SK-N-SH (cell line): ENCODE measurements around the gene H2AZ2. TPM values are rescaled to one million over a fixed set of nuclear protein-coding genes. Genes with fewer than 3 reads are reported as not detected.
A peak's percentile ranks its signal among the peaks of the same experiment; 100 is the strongest.

Source experiments
- CTCF ChIA-PET: fragments of 300-600, 350-600 bp; formaldehyde crosslinking; extraction: SDS; loops from one replicate; lab custom pipeline; 2021; lab: Yijun Ruan, JAX
- POLR2A ChIA-PET: fragments of 350-600 bp; sonication (Branson Sonifier 250); formaldehyde crosslinking; extraction: SDS; loops from one replicate; lab custom pipeline; 2020; ENCODE audit warnings: antibody characterized with exemption, inconsistent platforms; lab: Yijun Ruan, JAX
- DNase-seq: peaks from one replicate; pipeline ENCODE4 v3.0.0; 2012
- H2AFZ ChIP-seq: fragments of 200-600 bp; sonication (generic); 2 replicates; pipeline ENCODE4 v1.8.1; 2016; ENCODE audit warnings: antibody characterized with exemption, mild to moderate bottlenecking, low read depth
- H3F3A ChIP-seq: fragments of 200-600 bp; sonication (generic); replicated peaks from 2 replicates; pipeline ENCODE3; 2016; ENCODE audit warnings: antibody characterized with exemption, mild to moderate bottlenecking; ENCODE audit not compliant: insufficient read depth
- H3K27ac ChIP-seq, 2 experiments: fragments of 200-500 bp in 1 of 2; fragments of 200-600 bp in 1 of 2; sonication (Bioruptor generic) in 1 of 2; sonication (generic), shearing (Covaris generic) in 1 of 2; 2 replicates each; pipeline versions ENCODE4 v1.5.1 to v1.6.1; 2014 to 2016; ENCODE audit warnings: low read depth in 2 of 2, inconsistent platforms in 1 of 2, low read length in 1 of 2, mild to moderate bottlenecking in 1 of 2, mixed read lengths in 1 of 2
- H3K27me3 ChIP-seq: fragments of 200-600 bp; sonication (generic), shearing (Covaris generic); 2 replicates; pipeline ENCODE4 v1.6.1; 2016; ENCODE audit warnings: mixed run types; ENCODE audit not compliant: insufficient read depth
- H3K36me3 ChIP-seq, 2 experiments: fragments of 200-500 bp in 1 of 2; fragments of 200-600 bp in 1 of 2; sonication (Bioruptor generic) in 1 of 2; sonication (generic) in 1 of 2; replicated peaks in 1 of 2; 2 replicates each; pipeline versions ENCODE3 to v1.5.1; 2014 to 2016; ENCODE audit warnings: low read length in 1 of 2, mild to moderate bottlenecking in 1 of 2; ENCODE audit not compliant: insufficient read depth in 2 of 2, control insufficient read depth in 1 of 2
- H3K4me1 ChIP-seq, 2 experiments: fragments of 200-500 bp in 1 of 2; fragments of 200-600 bp in 1 of 2; sonication (Bioruptor generic) in 1 of 2; sonication (generic), shearing (Covaris generic) in 1 of 2; 2 replicates each; pipeline versions ENCODE4 v1.5.1 to v1.6.1; 2014 to 2016; ENCODE audit warnings: low read depth in 1 of 2, low read length in 1 of 2, mixed run types in 1 of 2; ENCODE audit not compliant: insufficient read depth in 2 of 2, control insufficient read depth in 1 of 2
- H3K4me2 ChIP-seq: fragments of 200-600 bp; sonication (generic), shearing (Covaris generic); 2 replicates; pipeline ENCODE4 v1.6.1; 2017; ENCODE audit warnings: mixed run types
- H3K4me3 ChIP-seq, 2 experiments: fragments of 200-500 bp in 1 of 2; fragments of 200-600 bp in 1 of 2; sonication (Bioruptor generic) in 1 of 2; sonication (generic), shearing (Covaris generic) in 1 of 2; 2 replicates each; pipeline versions ENCODE4 v1.5.1 to v1.8.1; 2014 to 2016; ENCODE audit warnings: low read depth in 2 of 2, inconsistent platforms in 1 of 2, low read length in 1 of 2, mild to moderate bottlenecking in 1 of 2, mixed read lengths in 1 of 2, moderate library complexity in 1 of 2
- H3K79me2 ChIP-seq: fragments of 200-600 bp; sonication (generic); 2 replicates; pipeline ENCODE4 v1.8.1; 2017; ENCODE audit warnings: mild to moderate bottlenecking; ENCODE audit not compliant: insufficient read depth
- H3K9ac ChIP-seq: fragments of 200-600 bp; sonication (generic); 2 replicates; pipeline ENCODE4 v1.6.1; 2017; ENCODE audit warnings: mixed run types
- H3K9me2 ChIP-seq: fragments of 200-600 bp; sonication (generic); 2 replicates; pipeline ENCODE4 v1.6.1; 2017; ENCODE audit warnings: mixed run types
- H3K9me3 ChIP-seq: fragments of 200-600 bp; sonication (generic); 2 replicates; pipeline ENCODE4 v1.6.1; 2017; ENCODE audit warnings: mixed run types, mild to moderate bottlenecking, moderate library complexity
- H4K20me1 ChIP-seq: fragments of 200-600 bp; sonication (generic); 2 replicates; pipeline ENCODE4 v1.6.1; 2017; ENCODE audit warnings: mild to moderate bottlenecking, mixed run types; ENCODE audit not compliant: insufficient read depth
- ELF1 ChIP-seq: IDR thresholded peaks from 2 replicates; pipeline ENCODE4 v1.4.0; 2012
- EP300 ChIP-seq, 2 experiments: IDR thresholded peaks; 2 replicates each; pipeline versions ENCODE4 v1.4.0 to v1.6.1; 2012; ENCODE audit warnings: borderline replicate concordance in 1 of 2, low read depth in 1 of 2, low read length in 1 of 2
- EZH2phosphoT487 ChIP-seq: fragments of 200-600 bp; sonication (generic); IDR thresholded peaks from 2 replicates; pipeline ENCODE4 v1.6.1; 2017; ENCODE audit warnings: low read depth, mixed run types, mild to moderate bottlenecking, antibody characterized with exemption, moderate library complexity, borderline replicate concordance
- FOSL2 ChIP-seq: IDR thresholded peaks from 2 replicates; pipeline ENCODE4 v1.4.0; 2012; ENCODE audit warnings: low read depth, mild to moderate bottlenecking, moderate library complexity, borderline replicate concordance
- FOXJ3 ChIP-seq: sonication (generic); formaldehyde crosslinking; IDR thresholded peaks from 2 replicates; pipeline ENCODE4 v1.5.1; 2020; ENCODE audit warnings: mild to moderate bottlenecking, missing genetic modification reagents
- FOXM1 ChIP-seq: IDR thresholded peaks from 2 replicates; pipeline ENCODE4 v1.4.0; 2012; ENCODE audit warnings: low read depth, mild to moderate bottlenecking
- MEF2A ChIP-seq: IDR thresholded peaks from 2 replicates; pipeline ENCODE4 v1.4.0; 2012; ENCODE audit warnings: low read depth, borderline replicate concordance
- MXI1 ChIP-seq: IDR thresholded peaks from 2 replicates; pipeline ENCODE4 v1.6.1; 2012; ENCODE audit warnings: mild to moderate bottlenecking, low read depth, low read length, improper control_type of control experiment
- NFIC ChIP-seq: IDR thresholded peaks from 2 replicates; pipeline ENCODE4 v1.4.0; 2012; ENCODE audit warnings: borderline replicate concordance
- POLR2AphosphoS5 ChIP-seq: IDR thresholded peaks from 2 replicates; pipeline ENCODE4 v1.6.1; 2012; ENCODE audit warnings: low read depth, low read length
- RAD21 ChIP-seq: IDR thresholded peaks from 2 replicates; pipeline ENCODE4 v1.6.1; 2012; ENCODE audit warnings: mild to moderate bottlenecking, low read length
- RCOR1 ChIP-seq: fragments of 150-350 bp; IDR thresholded peaks from 2 replicates; pipeline ENCODE4 v1.6.1; 2017; ENCODE audit warnings: antibody characterized with exemption, low read length
- RFX5 ChIP-seq: IDR thresholded peaks from 2 replicates; pipeline ENCODE4 v1.6.1; 2012; ENCODE audit warnings: mild to moderate bottlenecking, improper control_type of control experiment, low read length
- RXRA ChIP-seq: IDR thresholded peaks from 2 replicates; pipeline ENCODE4 v1.4.0; 2012; ENCODE audit warnings: low read depth, mild to moderate bottlenecking, borderline replicate concordance
- SMC3 ChIP-seq: IDR thresholded peaks from 2 replicates; pipeline ENCODE4 v1.6.1; 2012; ENCODE audit warnings: low read depth, low read length, improper control_type of control experiment
- TAF1 ChIP-seq: IDR thresholded peaks from 2 replicates; pipeline ENCODE4 v1.6.1; 2012; ENCODE audit warnings: low read depth, mild to moderate bottlenecking, low read length, moderate library complexity, borderline replicate concordance
- TCF12 ChIP-seq: IDR thresholded peaks from 2 replicates; pipeline ENCODE4 v1.4.0; 2012
- YY1 ChIP-seq: IDR thresholded peaks from 2 replicates; pipeline ENCODE4 v1.4.0; 2012; ENCODE audit warnings: low read depth, mild to moderate bottlenecking
- WGBS: methylation state at CpG from one replicate; pipeline ENCODE4 v1.1.6; 2017; ENCODE audit warnings: low lambda C conversion rate; 5-methylcytosine and 5-hydroxymethylcytosine counted together
- polyA plus RNA-seq, 3 experiments: library from polyadenylated mRNA; depleted of rRNA; stranded (reverse); fragments of >200 nt; gene quantifications; 2 replicates each; pipeline ENCODE4 v1.2.3, GENCODE V29; 2012
- TF ChIP-seq, protein P1 (sequence below): fragments of 150-350 bp; IDR thresholded peaks from 2 replicates; pipeline ENCODE4 v1.6.1; 2017; ENCODE audit warnings: antibody characterized with exemption, low read length, low read depth, borderline replicate concordance
- TF ChIP-seq, protein P2 (sequence below): IDR thresholded peaks from 2 replicates; pipeline ENCODE4 v1.4.0; 2012; ENCODE audit warnings: low read depth
- TF ChIP-seq, protein P3 (sequence below): fragments of 150-350 bp; IDR thresholded peaks from 2 replicates; pipeline ENCODE4 v1.6.1; 2016; ENCODE audit warnings: mild to moderate bottlenecking, low read depth, low read length
- TF ChIP-seq, protein P4 (sequence below): IDR thresholded peaks from 2 replicates; pipeline ENCODE4; 2012
- TF ChIP-seq, protein P5 (sequence below): fragments of 200-600 bp; sonication (generic); IDR thresholded peaks from 2 replicates; pipeline ENCODE4 v1.6.1; 2017; ENCODE audit warnings: antibody characterized with exemption, mild to moderate bottlenecking, moderate library complexity

Gene H2AZ2
- polyA plus RNA-seq, 1 of the 3 experiments (the other 2 are of a cell fraction), result 389 TPM

DNA sequence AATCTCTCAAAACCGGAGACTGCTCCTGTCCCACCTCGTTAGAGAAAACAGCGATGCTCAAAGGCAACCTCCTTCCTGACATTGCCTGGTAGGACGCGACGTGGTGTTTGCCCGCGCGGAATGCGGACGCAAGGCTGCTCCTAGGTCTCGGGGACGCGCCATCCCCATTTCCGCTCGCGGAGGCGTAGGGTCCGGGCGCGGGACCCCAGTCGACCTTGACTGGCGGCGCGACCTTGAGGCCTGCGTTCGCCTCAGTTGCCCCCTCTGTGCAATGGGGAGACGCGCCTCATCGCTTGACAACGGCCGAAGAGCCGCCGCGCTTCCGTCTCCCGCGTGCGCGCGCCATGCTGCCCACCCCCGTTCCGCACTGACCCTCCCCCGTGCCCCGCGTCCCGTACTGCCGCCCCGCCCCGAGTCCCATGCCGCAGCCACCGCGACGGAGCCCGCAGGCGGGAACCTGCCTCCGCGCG is 51.8 kb downstream of the H2AZ2 start:
- TF ChIP-seq YY1, result peak; percentile 47
- TF ChIP-seq, protein P1, sequence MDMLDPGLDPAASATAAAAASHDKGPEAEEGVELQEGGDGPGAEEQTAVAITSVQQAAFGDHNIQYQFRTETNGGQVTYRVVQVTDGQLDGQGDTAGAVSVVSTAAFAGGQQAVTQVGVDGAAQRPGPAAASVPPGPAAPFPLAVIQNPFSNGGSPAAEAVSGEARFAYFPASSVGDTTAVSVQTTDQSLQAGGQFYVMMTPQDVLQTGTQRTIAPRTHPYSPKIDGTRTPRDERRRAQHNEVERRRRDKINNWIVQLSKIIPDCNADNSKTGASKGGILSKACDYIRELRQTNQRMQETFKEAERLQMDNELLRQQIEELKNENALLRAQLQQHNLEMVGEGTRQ, result no peak
- TF ChIP-seq EZH2phosphoT487, result no peak
- TF ChIP-seq ELF1, result 0 out of 2 replicates have a peak, but pooled peaks have one; percentile 17
- peak; percentile 67 for TF ChIP-seq MXI1
- TF ChIP-seq RCOR1, result peak; percentile 80
- TF ChIP-seq TAF1, result no peak; the same call in 1 of the 2 replicates
- TF ChIP-seq TCF12, result no peak
- TF ChIP-seq RAD21, result no peak
- TF ChIP-seq FOXJ3, result no peak
- 0 out of 2 replicates have a peak, but pooled peaks have one; percentile 11 for TF ChIP-seq SMC3
- TF ChIP-seq, protein P2, sequence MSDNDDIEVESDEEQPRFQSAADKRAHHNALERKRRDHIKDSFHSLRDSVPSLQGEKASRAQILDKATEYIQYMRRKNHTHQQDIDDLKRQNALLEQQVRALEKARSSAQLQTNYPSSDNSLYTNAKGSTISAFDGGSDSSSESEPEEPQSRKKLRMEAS, result peak; percentile 90
- Histone ChIP-seq H3K9me2 (no peaks in the 10 kb centered on the region), H3K4me1 (peaks cover 5 to 7% of the 10 kb centered on the region in 2 experiments; a peak in 3 of 4 replicates), H3K9ac (peak overlapping the region; percentile 98), H3K4me3 (peak overlapping the region; percentile 75 to 97), H3F3A (peaks cover 44% of the 10 kb centered on the region), H2AFZ (peak overlapping the region; percentile 84), H3K9me3 (no peaks in the 10 kb centered on the region), H3K36me3 (peaks cover 23 to 34% of the 10 kb centered on the region in 2 experiments), H4K20me1 (peaks cover 37% of the 10 kb centered on the region), H3K27ac (peak overlapping the region; percentile 84 to 97), H3K27me3 (no peaks in the 10 kb centered on the region), H3K79me2 (peaks cover 63% of the 10 kb centered on the region), H3K4me2 (peak overlapping the region; percentile 97)
- 1% methylated on average over 58 of the region's 59 CpGs for WGBS
- no peak for DNase-seq
- CTCF ChIA-PET, result interaction anchor here (1.2 to 4.4 kb wide), 3 partner anchors 9 to 339 kb away, joined by 3 to 13 read pairs (median 12); partner anchors contain the start of gene H2AZ2
- POLR2A ChIA-PET, result no interaction called here

DNA sequence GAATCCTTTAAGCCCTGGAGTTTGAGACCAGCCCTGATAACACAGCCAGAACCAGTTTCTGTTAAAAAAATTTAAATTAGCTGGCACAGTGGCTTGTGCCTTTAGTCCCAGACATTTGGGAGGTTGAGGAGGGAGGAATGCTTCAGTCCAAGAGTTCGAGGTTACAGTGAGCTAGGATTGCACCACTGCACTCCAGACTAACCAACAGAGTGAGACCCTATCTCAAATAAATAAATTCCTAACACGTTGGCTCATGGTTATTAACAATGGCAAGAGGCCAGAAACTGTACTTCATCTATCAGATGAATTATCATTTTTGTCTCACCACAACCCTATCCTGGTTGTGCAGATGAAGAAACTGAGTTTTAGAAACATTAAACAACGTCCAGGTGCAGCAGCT is 53.6 kb downstream of the H2AZ2 start:
- H3K9me3 ChIP-seq, result no peaks in the 10 kb centered on the region
- no peak overlapping the region for H3K9ac ChIP-seq
- H3K4me1 ChIP-seq, result peaks cover 5% of the 10 kb centered on the region in 2 experiments; a peak in 3 of 4 replicates
- no peak overlapping the region for H2AFZ ChIP-seq
- WGBS, result 65% methylated on average over 3 of the region's 3 CpGs
- no peak overlapping the region for H3K27ac ChIP-seq
- H3K27me3 ChIP-seq, result no peaks in the 10 kb centered on the region
- peaks cover 46% of the 10 kb centered on the region for H3K79me2 ChIP-seq
- ChIA-PET CTCF (interaction anchor here (1.4 to 3.0 kb wide), 3 partner anchors 32 to 54 kb away, joined by 3 to 12 read pairs (median 4); partner anchors contain the start of gene H2AZ2), POLR2A (no interaction called here)
- peaks cover 20% of the 10 kb centered on the region for H4K20me1 ChIP-seq
- TF ChIP-seq RFX5 (no peak), NFIC (no peak), FOXJ3 (no peak), FOXM1 (no peak), TAF1 (no peak), MXI1 (no peak), MEF2A (no peak), EP300 (IDR thresholded peaks at IDR 0.05; ENCODE audit: borderline replicate concordance in 1 of 2, low read depth in 1 of 2, low read length in 1 of 2) (no peak), EZH2phosphoT487 (no peak), RXRA (no peak), POLR2AphosphoS5 (no peak), FOSL2 (no peak)
- TF ChIP-seq, protein P2, result no peak
- TF ChIP-seq, protein P3, sequence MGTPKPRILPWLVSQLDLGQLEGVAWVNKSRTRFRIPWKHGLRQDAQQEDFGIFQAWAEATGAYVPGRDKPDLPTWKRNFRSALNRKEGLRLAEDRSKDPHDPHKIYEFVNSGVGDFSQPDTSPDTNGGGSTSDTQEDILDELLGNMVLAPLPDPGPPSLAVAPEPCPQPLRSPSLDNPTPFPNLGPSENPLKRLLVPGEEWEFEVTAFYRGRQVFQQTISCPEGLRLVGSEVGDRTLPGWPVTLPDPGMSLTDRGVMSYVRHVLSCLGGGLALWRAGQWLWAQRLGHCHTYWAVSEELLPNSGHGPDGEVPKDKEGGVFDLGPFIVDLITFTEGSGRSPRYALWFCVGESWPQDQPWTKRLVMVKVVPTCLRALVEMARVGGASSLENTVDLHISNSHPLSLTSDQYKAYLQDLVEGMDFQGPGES, result no peak
- TF ChIP-seq, protein P4, sequence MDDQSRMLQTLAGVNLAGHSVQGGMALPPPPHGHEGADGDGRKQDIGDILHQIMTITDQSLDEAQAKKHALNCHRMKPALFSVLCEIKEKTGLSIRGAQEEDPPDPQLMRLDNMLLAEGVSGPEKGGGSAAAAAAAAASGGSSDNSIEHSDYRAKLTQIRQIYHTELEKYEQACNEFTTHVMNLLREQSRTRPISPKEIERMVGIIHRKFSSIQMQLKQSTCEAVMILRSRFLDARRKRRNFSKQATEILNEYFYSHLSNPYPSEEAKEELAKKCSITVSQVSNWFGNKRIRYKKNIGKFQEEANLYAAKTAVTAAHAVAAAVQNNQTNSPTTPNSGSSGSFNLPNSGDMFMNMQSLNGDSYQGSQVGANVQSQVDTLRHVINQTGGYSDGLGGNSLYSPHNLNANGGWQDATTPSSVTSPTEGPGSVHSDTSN, result no peak
- TF ChIP-seq, protein P5, sequence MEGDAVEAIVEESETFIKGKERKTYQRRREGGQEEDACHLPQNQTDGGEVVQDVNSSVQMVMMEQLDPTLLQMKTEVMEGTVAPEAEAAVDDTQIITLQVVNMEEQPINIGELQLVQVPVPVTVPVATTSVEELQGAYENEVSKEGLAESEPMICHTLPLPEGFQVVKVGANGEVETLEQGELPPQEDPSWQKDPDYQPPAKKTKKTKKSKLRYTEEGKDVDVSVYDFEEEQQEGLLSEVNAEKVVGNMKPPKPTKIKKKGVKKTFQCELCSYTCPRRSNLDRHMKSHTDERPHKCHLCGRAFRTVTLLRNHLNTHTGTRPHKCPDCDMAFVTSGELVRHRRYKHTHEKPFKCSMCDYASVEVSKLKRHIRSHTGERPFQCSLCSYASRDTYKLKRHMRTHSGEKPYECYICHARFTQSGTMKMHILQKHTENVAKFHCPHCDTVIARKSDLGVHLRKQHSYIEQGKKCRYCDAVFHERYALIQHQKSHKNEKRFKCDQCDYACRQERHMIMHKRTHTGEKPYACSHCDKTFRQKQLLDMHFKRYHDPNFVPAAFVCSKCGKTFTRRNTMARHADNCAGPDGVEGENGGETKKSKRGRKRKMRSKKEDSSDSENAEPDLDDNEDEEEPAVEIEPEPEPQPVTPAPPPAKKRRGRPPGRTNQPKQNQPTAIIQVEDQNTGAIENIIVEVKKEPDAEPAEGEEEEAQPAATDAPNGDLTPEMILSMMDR, result no peak
- H3F3A ChIP-seq, result peaks cover 29% of the 10 kb centered on the region
- H3K36me3 ChIP-seq, result peaks cover 12 to 17% of the 10 kb centered on the region in 2 experiments
- no peak overlapping the region for H3K4me2 ChIP-seq
- H3K9me2 ChIP-seq, result no peaks in the 10 kb centered on the region
- DNase-seq, result no peak
- H3K4me3 ChIP-seq, result no peak overlapping the region
